Activated effector memory CD4-positive, alpha-beta T cell treated with Interleukin-2 at 50 U/mL for 16 hours (primary cell): Measurements from ENCODE around the gene MMP17.

Experiments
- DNase-seq: peaks from one replicate; pipeline ENCODE4 v3.0.0-alpha.2; 2020

The MMP17 gene

GRCh38 chr12:131850856-131851559 is 22.8 kb downstream of the MMP17 start:
- DNase-seq = no peak

- no peak for DNase-seq
Measured at GRCh38 chr12:131851741-131852550, 23.8 kb downstream of the MMP17 start.

- DNase-seq = no peak
Measured at GRCh38 chr12:131852551-131853299, 24.5 kb downstream of the MMP17 start.

- no peak for DNase-seq
Measured at GRCh38 chr12:131853832-131854797, 25.9 kb downstream of the MMP17 start.

- no peak for DNase-seq
Measured at GRCh38 chr12:131854861-131855476, 26.8 kb downstream of the MMP17 start.

GRCh38 chr12:131855521-131856142 is 27.4 kb downstream of the MMP17 start:
- no peak for DNase-seq

- DNase-seq = no peak
Measured at GRCh38 chr12:131856366-131857097, 28.3 kb downstream of the MMP17 start.

- DNase-seq = no peak
Measured at GRCh38 chr12:131857908-131858850, 30.0 kb downstream of the MMP17 start.

GRCh38 chr12:131860472-131861260 is 32.5 kb downstream of the MMP17 start:
- DNase-seq = peak; percentile 16

GRCh38 chr12:131861261-131862083 is 33.3 kb downstream of the MMP17 start:
- no peak for DNase-seq

GRCh38 chr12:131862084-131862441 is 33.9 kb downstream of the MMP17 start:
- DNase-seq = no peak

- no peak for DNase-seq
Measured at GRCh38 chr12:131862600-131862993, 34.4 kb downstream of the MMP17 start.

GRCh38 chr12:131862994-131863710 is 35.0 kb downstream of the MMP17 start:
- no peak for DNase-seq

GRCh38 chr12:131863711-131864396 is 35.7 kb downstream of the MMP17 start:
- no peak for DNase-seq

GRCh38 chr12:131864469-131864868 is 36.3 kb downstream of the MMP17 start:
- no peak for DNase-seq

GRCh38 chr12:131865180-131865875 is 37.1 kb downstream of the MMP17 start:
- DNase-seq = no peak
